Measurements from ENCODE around the gene TPSAB1.
"Not testable (repeated sequence)": the region's sequence is repeated elsewhere in the genome, so short reads cannot be mapped to it uniquely, and the experiment has no call there.

TPSAB1 gene

GRCh38 chr16:1256296-1256873 is 15.9 kb downstream of the TPSAB1 start:
- DNase-seq; ATAC-seq (replicated peaks); H3K4me1 Mint-ChIP-seq (ENCODE audit: low read depth in 2 of 2); H3K36me3 Mint-ChIP-seq (ENCODE audit: insufficient read depth); H3K4me3 Mint-ChIP-seq; H3K9me3 Mint-ChIP-seq; H3K27ac Mint-ChIP-seq: not testable (repeated sequence)
- peaks cover 16 to 40% of the 10 kb centered on the region in 2 donors for H3K27me3 Mint-ChIP-seq

DNA sequence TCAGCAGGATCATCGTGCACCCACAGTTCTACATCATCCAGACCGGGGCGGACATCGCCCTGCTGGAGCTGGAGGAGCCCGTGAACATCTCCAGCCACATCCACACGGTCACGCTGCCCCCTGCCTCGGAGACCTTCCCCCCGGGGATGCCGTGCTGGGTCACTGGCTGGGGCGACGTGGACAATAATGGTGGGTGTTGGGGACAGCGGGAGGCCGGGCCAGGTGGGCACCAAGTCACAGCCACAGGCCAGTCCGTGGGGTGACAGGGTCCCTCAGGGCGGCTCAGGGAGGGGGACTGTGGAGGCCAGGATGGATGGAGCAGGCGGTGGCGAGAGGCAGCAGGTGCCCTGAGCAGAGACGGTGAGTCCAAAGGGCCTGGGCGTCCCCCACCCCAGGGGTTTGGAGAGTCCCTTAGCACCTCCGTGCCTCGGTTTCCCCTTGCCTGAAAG is 16.4 kb downstream of the TPSAB1 start:
- no peak overlapping the region for H3K4me3 Mint-ChIP-seq
- H3K27me3 Mint-ChIP-seq, result peaks cover 16 to 44% of the 10 kb centered on the region in 2 donors
- H3K4me1 Mint-ChIP-seq (ENCODE audit: low read depth in 2 of 2), result peaks cover 4% of the 10 kb centered on the region in 2 donors
- no peaks in the 10 kb centered on the region for H3K36me3 Mint-ChIP-seq (ENCODE audit: insufficient read depth)
- no peak for ATAC-seq (replicated peaks)
- H3K9me3 Mint-ChIP-seq, result no peaks in the 10 kb centered on the region
- no peak for DNase-seq
- no peak overlapping the region for H3K27ac Mint-ChIP-seq

DNA sequence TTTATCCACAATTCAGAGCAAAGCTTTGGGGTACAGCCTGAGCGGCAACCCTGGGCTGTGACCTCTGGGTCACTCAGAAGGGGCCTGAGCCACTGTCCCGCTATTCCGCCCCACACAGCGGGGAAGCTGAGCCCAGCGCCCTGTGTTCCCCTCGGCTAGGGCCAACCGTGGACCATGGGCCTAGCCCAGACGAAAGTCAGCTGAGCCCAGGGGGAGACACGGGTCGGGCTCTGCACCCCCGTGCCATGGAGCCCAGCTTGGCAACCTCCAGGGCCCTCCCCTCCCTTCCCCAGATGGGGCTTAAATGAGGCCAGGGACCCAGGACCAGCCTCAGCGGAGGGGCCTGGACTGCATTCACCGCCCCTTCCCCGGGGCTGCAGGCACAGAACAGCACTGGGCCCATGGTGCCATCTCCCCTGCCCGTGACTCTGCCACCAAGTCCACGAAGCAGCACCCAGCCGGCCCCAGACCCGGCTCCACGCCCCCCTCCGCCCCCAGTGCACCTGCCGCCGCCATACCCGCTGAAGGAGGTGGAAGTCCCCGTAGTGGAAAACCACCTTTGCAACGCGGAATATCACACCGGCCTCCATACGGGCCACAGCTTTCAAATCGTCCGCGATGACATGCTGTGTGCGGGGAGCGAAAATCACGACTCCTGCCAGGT is 17.2 kb downstream of the TPSAB1 start:
- H3K9me3 Mint-ChIP-seq, result no peaks in the 10 kb centered on the region
- no peak overlapping the region for H3K4me3 Mint-ChIP-seq
- no peaks in the 10 kb centered on the region for H3K36me3 Mint-ChIP-seq (ENCODE audit: insufficient read depth)
- H3K4me1 Mint-ChIP-seq (ENCODE audit: low read depth in 2 of 2), result peaks cover 4% of the 10 kb centered on the region in 2 donors
- no peak for DNase-seq
- no peak overlapping the region for H3K27ac Mint-ChIP-seq
- no peak for ATAC-seq (replicated peaks)
- H3K27me3 Mint-ChIP-seq, result peaks cover 21 to 51% of the 10 kb centered on the region in 2 donors

GRCh38 chr16:1258225-1258600 is 17.7 kb downstream of the TPSAB1 start:
- no peaks in the 10 kb centered on the region for H3K9me3 Mint-ChIP-seq
- ATAC-seq (replicated peaks) (no peak), DNase-seq (no peak)
- peaks cover 21 to 51% of the 10 kb centered on the region in 2 donors for H3K27me3 Mint-ChIP-seq
- peaks cover 4% of the 10 kb centered on the region in 2 donors for H3K4me1 Mint-ChIP-seq (ENCODE audit: low read depth in 2 of 2)
- H3K27ac Mint-ChIP-seq, result no peak overlapping the region
- H3K4me3 Mint-ChIP-seq, result no peak overlapping the region
- H3K36me3 Mint-ChIP-seq (ENCODE audit: insufficient read depth), result no peaks in the 10 kb centered on the region

DNA sequence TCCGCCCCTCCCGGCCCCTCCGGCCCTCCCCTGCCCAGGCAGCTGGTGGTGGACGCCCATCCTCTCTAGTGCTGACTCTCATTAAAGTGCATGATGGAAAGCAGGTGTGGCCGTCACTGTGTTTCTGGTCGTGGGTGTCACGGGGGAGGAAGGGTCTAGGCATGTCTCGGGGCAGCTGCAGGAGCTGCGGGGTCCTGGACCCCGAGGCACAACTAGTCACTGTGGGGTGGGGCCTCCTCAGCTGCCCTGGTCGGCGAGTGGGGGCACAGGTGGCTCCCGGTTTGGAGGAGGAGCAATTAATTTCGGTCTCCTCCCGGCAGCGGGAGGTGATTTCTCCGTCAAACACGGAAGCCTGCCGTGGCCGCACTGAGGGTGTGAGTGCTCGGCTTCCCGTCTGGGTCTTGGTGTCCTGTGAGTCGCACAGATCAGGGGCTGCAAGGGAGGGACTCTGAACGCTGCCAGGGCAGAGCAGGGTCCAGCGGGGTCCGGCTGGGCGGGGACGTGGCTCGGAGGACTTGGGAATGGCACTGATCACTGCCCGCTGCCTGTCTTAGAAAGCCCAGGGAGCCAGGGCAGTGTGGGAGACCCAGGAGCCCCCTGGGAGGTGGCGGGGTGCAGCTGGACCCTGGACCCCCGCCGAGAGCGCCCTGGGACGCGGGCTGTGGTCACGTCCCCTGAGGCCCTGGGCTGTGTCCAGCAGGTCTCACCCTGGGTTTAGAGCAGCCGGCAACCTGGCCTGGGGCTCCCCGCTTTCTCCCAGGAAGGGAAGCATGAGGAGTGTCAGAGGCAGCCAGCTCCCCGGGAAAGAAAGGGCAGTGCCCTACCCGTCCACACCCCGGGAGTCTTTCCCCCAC is 18.6 kb downstream of the TPSAB1 start:
- DNase-seq, result no peak
- H3K4me3 Mint-ChIP-seq, result peak overlapping the region; percentile 63 to 69
- peaks cover 4% of the 10 kb centered on the region in 2 donors for H3K4me1 Mint-ChIP-seq (ENCODE audit: low read depth in 2 of 2)
- no peaks in the 10 kb centered on the region for H3K36me3 Mint-ChIP-seq (ENCODE audit: insufficient read depth)
- peak; percentile 50 for ATAC-seq (replicated peaks)
- no peaks in the 10 kb centered on the region for H3K9me3 Mint-ChIP-seq
- H3K27me3 Mint-ChIP-seq, result peaks cover 21 to 51% of the 10 kb centered on the region in 2 donors
- H3K27ac Mint-ChIP-seq, result no peak overlapping the region

DNA sequence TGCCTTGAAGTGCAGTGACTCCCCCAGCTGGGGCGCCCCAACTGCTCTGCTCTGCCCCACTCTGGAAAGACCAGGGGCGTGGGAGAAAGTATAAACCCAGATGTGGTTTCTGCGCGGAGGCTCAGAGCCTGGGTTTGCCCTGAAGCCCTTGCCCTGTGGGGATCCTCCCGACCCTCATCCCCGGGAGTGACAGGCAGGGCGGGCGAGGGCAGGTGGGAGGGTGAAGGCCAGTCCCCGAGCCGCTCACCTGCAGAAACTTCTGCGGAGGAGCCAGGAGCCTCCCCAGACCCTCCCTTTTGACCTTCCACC is 19.2 kb downstream of the TPSAB1 start:
- H3K27ac Mint-ChIP-seq, result no peak overlapping the region
- no peaks in the 10 kb centered on the region for H3K9me3 Mint-ChIP-seq
- ATAC-seq (replicated peaks) (no peak), DNase-seq (no peak)
- H3K27me3 Mint-ChIP-seq, result peaks cover 21 to 51% of the 10 kb centered on the region in 2 donors
- no peaks in the 10 kb centered on the region for H3K36me3 Mint-ChIP-seq (ENCODE audit: insufficient read depth)
- no peak overlapping the region for H3K4me3 Mint-ChIP-seq
- H3K4me1 Mint-ChIP-seq (ENCODE audit: low read depth in 2 of 2), result peaks cover 4% of the 10 kb centered on the region in 2 donors

- no peak overlapping the region for H3K4me3 Mint-ChIP-seq
- no peak overlapping the region for H3K27ac Mint-ChIP-seq
- no peaks in the 10 kb centered on the region for H3K36me3 Mint-ChIP-seq (ENCODE audit: insufficient read depth)
- peaks cover 21 to 51% of the 10 kb centered on the region in 2 donors for H3K27me3 Mint-ChIP-seq
- DNase-seq (no peak), ATAC-seq (replicated peaks) (no peak)
- no peaks in the 10 kb centered on the region for H3K9me3 Mint-ChIP-seq
- H3K4me1 Mint-ChIP-seq (ENCODE audit: low read depth in 2 of 2), result peaks cover 4% of the 10 kb centered on the region in 2 donors
These were observed 19.7 kb downstream of the TPSAB1 start for GRCh38 chr16:1260101-1260680.

DNA sequence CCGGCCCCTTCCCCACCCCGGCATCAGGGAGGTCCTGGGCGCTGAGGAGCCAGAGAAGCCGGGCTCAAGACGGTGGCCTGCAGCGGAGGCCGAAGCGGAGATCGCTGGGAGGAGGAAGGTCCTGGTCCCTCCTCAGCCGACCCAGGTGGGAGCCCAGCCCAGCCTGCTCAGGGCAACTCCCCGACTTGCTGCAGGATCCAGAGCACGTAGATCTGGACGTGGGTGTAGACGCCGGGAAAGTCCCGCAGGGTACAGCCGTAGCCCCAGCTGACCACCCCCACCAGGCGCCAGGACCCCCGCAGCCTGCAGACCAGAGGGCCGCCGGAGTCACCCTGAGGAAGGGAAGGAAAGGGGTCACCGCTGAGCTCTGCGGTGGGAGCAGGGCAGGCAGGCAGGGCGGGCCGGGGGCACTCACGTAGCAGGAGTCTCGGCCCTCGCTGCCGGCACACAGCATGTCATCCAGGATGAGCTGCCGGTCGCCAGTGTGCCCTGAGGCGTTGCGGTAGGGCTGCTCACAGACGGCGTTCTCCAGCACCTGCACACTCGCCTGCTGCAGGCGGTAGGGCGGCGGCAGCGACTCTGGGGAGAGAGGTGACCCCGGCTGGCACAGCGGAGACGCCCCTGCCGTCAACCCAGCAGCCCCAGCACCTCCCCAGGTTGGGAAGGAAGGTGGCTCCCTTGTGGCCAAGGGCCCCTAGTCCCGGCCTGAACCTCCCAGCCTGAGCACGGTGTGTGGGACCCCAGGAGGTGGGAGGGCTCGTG is 20.8 kb downstream of the TPSAB1 start:
- Mint-ChIP-seq H3K4me3 (no peak overlapping the region), H3K9me3 (no peaks in the 10 kb centered on the region), H3K27me3 (peaks cover 21 to 51% of the 10 kb centered on the region in 2 donors), H3K36me3 (ENCODE audit: insufficient read depth) (no peaks in the 10 kb centered on the region), H3K27ac (no peak overlapping the region), H3K4me1 (ENCODE audit: low read depth in 2 of 2) (peaks cover 4% of the 10 kb centered on the region in 2 donors)
- no peak for ATAC-seq (replicated peaks)
- DNase-seq, result no peak

DNA sequence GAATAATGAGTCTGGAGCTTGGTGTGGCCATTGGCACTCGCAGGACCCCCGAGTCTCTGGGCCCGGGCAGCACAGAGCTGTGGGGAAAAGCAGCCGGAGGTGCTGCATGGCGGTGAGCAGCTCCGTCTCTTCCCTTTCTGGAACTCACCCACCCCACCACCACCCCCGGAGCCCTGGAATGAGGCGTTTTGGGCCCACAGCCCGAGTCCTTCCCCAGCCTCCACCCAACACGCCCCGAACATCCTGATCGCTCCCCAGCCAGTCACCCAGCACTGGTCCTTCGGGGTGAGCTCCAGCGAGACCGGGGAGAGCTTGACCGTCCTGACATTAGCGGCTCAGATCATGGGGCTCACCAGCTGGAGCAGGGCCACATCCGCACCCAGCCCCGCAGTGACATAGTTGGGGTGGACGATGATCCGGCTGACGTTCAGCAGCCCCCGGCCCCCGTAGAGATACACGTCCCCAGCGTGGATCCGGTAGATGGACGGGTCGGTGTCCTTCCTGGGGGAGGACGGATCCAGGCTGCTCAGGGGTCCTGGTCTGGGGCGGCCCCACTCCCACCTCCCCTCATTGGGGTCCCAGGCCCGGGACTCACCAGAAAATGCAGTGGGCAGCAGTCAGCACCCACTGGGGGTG is 21.8 kb downstream of the TPSAB1 start:
- Mint-ChIP-seq H3K4me1 (ENCODE audit: low read depth in 2 of 2) (peaks cover 4% of the 10 kb centered on the region in 2 donors), H3K27me3 (peaks cover 21 to 44% of the 10 kb centered on the region in 2 donors), H3K36me3 (ENCODE audit: insufficient read depth) (peaks cover 3% of the 10 kb centered on the region), H3K4me3 (no peak overlapping the region), H3K27ac (no peak overlapping the region), H3K9me3 (no peaks in the 10 kb centered on the region)
- DNase-seq (no peak), ATAC-seq (replicated peaks) (no peak)

GRCh38 chr16:1262846-1263221 is 22.3 kb downstream of the TPSAB1 start:
- H3K27me3 Mint-ChIP-seq, result peaks cover 21 to 44% of the 10 kb centered on the region in 2 donors
- H3K9me3 Mint-ChIP-seq, result no peaks in the 10 kb centered on the region
- peaks cover 4% of the 10 kb centered on the region in 2 donors for H3K4me1 Mint-ChIP-seq (ENCODE audit: low read depth in 2 of 2)

DNA sequence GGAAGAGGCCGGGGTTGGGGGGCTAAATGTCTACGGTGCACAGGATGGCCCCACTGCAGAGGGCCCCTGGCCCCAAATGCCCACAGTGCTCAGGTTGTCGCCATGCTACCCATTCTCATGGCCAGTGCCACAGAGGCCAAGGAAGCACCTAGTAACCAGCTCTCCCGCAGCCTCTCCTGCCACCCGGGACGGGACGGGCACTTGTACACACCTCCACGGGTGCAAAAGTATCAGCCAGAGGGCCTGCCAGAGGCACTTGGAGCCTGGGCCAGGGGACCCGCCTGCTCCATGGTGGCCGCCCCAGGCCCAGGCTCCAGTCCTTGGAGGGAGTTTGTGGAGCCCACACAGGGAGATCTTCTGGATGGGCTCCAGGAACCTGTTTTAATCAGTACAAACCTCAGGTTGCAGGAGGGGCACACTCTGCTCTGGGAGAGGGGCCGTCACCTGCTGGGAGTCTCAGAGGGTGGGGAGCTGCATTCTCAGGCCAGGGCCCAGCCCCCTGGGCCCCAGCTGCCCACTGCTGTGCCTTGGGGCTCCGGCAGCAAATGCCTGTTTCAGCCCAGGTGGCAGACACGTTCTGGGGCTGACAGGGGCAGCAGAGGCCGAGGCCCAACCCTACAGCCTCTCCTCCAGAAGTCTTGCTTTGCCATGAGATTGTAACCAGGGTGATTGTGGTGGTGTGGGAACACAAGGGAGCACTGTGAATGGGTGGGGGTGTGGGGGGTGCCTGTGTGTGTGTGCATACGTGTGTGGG is 23.3 kb downstream of the TPSAB1 start:
- peaks cover 4% of the 10 kb centered on the region in 2 donors for H3K4me1 Mint-ChIP-seq (ENCODE audit: low read depth in 2 of 2)
- ATAC-seq (replicated peaks), result no peak

More at GRCh38 chr16:1262846-1263221, 22.3 kb downstream of the TPSAB1 start:
- no peak for DNase-seq
- Mint-ChIP-seq H3K4me3 (no peak overlapping the region), H3K36me3 (ENCODE audit: insufficient read depth) (peaks cover 3% of the 10 kb centered on the region), H3K27ac (no peak overlapping the region)
- ATAC-seq (replicated peaks), result no peak

More for the DNA sequence above, 23.3 kb downstream of the TPSAB1 start:
- DNase-seq, result no peak
- no peaks in the 10 kb centered on the region for H3K9me3 Mint-ChIP-seq
- H3K27ac Mint-ChIP-seq, result no peak overlapping the region
- peaks cover 20 to 35% of the 10 kb centered on the region in 2 donors for H3K27me3 Mint-ChIP-seq
- H3K36me3 Mint-ChIP-seq (ENCODE audit: insufficient read depth), result peaks cover 3% of the 10 kb centered on the region
- no peak overlapping the region for H3K4me3 Mint-ChIP-seq

All from effector memory CD8-positive, alpha-beta T cell (primary cell).